ENCODE results near the gene DMTF1.
A peak's percentile ranks its signal among the peaks of the same experiment; 100 is the strongest.

DMTF1 gene

GRCh38 chr7:87147500-87147899 is 4.8 kb upstream of the DMTF1 start:
- H3K36me3 ChIP-seq: no peaks in the 10 kb centered on the region
- no peaks in the 10 kb centered on the region for H3K27me3 ChIP-seq
- H3K4me1 ChIP-seq (ENCODE audit: control insufficient read depth in 1 of 2, insufficient read depth in 1 of 2, low read depth in 1 of 2, low read length in 1 of 2): peaks cover 6 to 8% of the 10 kb centered on the region in 2 experiments
- no peaks in the 10 kb centered on the region for H3K9me3 ChIP-seq
- no peak overlapping the region for H3K4me3 ChIP-seq (ENCODE audit: low read depth in 1 of 2, low read length in 1 of 2)
- H3K27ac ChIP-seq: no peak overlapping the region
- TF ChIP-seq, protein P1, sequence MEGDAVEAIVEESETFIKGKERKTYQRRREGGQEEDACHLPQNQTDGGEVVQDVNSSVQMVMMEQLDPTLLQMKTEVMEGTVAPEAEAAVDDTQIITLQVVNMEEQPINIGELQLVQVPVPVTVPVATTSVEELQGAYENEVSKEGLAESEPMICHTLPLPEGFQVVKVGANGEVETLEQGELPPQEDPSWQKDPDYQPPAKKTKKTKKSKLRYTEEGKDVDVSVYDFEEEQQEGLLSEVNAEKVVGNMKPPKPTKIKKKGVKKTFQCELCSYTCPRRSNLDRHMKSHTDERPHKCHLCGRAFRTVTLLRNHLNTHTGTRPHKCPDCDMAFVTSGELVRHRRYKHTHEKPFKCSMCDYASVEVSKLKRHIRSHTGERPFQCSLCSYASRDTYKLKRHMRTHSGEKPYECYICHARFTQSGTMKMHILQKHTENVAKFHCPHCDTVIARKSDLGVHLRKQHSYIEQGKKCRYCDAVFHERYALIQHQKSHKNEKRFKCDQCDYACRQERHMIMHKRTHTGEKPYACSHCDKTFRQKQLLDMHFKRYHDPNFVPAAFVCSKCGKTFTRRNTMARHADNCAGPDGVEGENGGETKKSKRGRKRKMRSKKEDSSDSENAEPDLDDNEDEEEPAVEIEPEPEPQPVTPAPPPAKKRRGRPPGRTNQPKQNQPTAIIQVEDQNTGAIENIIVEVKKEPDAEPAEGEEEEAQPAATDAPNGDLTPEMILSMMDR (IDR thresholded peaks at IDR 0.05): no peak

- TF ChIP-seq, protein P1 (IDR thresholded peaks at IDR 0.05): no peak
These were observed 3.8 kb upstream of the DMTF1 start for GRCh38 chr7:87148332-87148955.

GRCh38 chr7:87151002-87151728 is 1.1 kb upstream of the DMTF1 start:
- Histone ChIP-seq H3K27ac (peak overlapping the region; percentile 94), H3K4me1 (ENCODE audit: control insufficient read depth in 1 of 2, insufficient read depth in 1 of 2, low read depth in 1 of 2, low read length in 1 of 2) (peaks cover 32 to 35% of the 10 kb centered on the region in 2 experiments), H3K27me3 (no peaks in the 10 kb centered on the region), H3K9me3 (no peaks in the 10 kb centered on the region), H3K4me3 (ENCODE audit: low read depth in 1 of 2, low read length in 1 of 2) (peak overlapping the region; percentile 88 to 89), H3K36me3 (no peaks in the 10 kb centered on the region)
- TF ChIP-seq, protein P1 (IDR thresholded peaks at IDR 0.05): no peak

More at GRCh38 chr7:87148332-87148955, 3.8 kb upstream of the DMTF1 start:
- Histone ChIP-seq H3K27me3 (no peaks in the 10 kb centered on the region), H3K4me1 (ENCODE audit: control insufficient read depth in 1 of 2, insufficient read depth in 1 of 2, low read depth in 1 of 2, low read length in 1 of 2) (peaks cover 9 to 13% of the 10 kb centered on the region in 2 experiments), H3K4me3 (ENCODE audit: low read depth in 1 of 2, low read length in 1 of 2) (no peak overlapping the region), H3K27ac (no peak overlapping the region), H3K36me3 (no peaks in the 10 kb centered on the region), H3K9me3 (no peaks in the 10 kb centered on the region)

DNA sequence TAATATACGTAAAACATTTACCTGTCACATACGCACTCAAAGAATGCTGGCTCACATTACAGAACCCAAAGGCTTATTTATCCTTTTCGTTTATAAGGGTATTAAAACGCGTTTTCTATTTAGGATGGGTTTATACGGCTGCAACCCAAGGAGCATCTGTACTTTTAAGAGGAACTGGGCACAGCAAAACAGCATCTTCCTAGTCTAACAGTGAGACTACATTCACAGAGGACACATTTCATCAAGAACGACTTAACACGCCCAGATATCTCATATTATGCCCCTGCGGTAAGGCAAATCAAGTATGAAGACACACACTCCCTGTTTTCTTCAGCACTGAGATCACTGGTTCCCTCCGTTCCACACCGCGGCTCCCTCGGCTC is 533 bp upstream of the DMTF1 start:
- peak overlapping the region; percentile 94 for H3K27ac ChIP-seq
- H3K27me3 ChIP-seq: no peaks in the 10 kb centered on the region
- no peaks in the 10 kb centered on the region for H3K9me3 ChIP-seq
- peak overlapping the region; percentile 88 to 89 for H3K4me3 ChIP-seq (ENCODE audit: low read depth in 1 of 2, low read length in 1 of 2)
- H3K36me3 ChIP-seq: no peaks in the 10 kb centered on the region
- peaks cover 32 to 40% of the 10 kb centered on the region in 2 experiments for H3K4me1 ChIP-seq (ENCODE audit: control insufficient read depth in 1 of 2, insufficient read depth in 1 of 2, low read depth in 1 of 2, low read length in 1 of 2)
- TF ChIP-seq, protein P1 (IDR thresholded peaks at IDR 0.05): no peak

DNA sequence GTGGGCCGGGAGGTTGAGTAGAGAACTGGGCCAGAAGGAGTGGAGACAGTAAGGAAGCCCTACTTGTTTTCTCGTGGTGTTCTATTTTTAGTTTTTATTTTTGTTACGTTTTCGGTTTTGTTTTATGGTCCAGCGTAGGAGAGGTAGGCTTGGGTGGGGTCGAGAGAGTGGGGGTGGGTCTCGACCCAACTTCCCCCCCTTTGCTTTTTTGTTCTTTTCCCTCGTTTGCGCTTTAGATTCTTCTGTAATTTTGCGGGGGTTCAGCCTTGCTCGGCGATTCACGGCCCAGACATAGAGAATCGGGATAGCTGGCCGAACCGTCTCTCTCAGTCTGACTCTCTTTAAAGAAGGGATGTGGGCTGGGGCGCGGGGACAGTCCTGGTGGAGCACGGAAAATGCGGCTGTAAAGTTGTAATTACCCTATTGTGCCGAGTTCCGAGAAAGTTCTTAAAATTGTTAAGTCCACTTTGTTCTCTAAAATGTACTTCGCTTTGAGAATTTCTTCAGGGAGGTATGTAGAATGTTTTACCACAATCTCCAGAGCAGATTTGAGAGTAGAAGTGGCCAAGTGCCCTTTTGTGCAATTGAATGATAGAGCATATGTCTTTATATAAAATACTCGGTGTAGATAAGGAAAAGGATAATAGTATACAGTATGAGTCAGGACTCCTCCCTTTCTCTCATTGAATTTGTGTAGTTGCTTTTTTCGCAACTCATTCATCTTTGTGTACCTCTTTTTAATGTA is 816 bp downstream of the DMTF1 start:
- Histone ChIP-seq H3K4me3 (ENCODE audit: low read depth in 1 of 2, low read length in 1 of 2) (peak overlapping the region; percentile 88 to 89), H3K27ac (peak overlapping the region; percentile 94), H3K27me3 (no peaks in the 10 kb centered on the region), H3K9me3 (no peaks in the 10 kb centered on the region), H3K4me1 (ENCODE audit: control insufficient read depth in 1 of 2, insufficient read depth in 1 of 2, low read depth in 1 of 2, low read length in 1 of 2) (peaks cover 32 to 40% of the 10 kb centered on the region in 2 experiments), H3K36me3 (no peaks in the 10 kb centered on the region)
- TF ChIP-seq, protein P1 (IDR thresholded peaks at IDR 0.05): no peak

Measured in neutrophil (primary cell).